ENCODE measurements around the gene KDM6A. TPM values are rescaled to one million over a fixed set of nuclear protein-coding genes. Genes with fewer than 3 reads are reported as not detected.
"Not testable (repeated sequence)": the region's sequence is repeated elsewhere in the genome, so short reads cannot be mapped to it uniquely, and the experiment has no call there.

The KDM6A gene
- total and polyA plus RNA-seq, 2 donors: 20.9 to 36.5 TPM

- Histone ChIP-seq H3K27ac (ENCODE audit: low read depth in 1 of 2, low read length in 1 of 2) (no peak overlapping the region), H3K4me3 (ENCODE audit: low read length in 2 of 2) (no peak overlapping the region), H3K9me3 (ENCODE audit: control insufficient read depth in 2 of 2, insufficient read depth in 1 of 2, low read length in 1 of 2) (no peaks in the 10 kb centered on the region), H3K27me3 (ENCODE audit: control insufficient read depth in 2 of 2, insufficient read depth in 1 of 2, low read length in 1 of 2) (no peaks in the 10 kb centered on the region), H3K36me3 (ENCODE audit: control insufficient read depth in 2 of 2, insufficient read depth in 2 of 2, low read length in 1 of 2) (no peaks in the 10 kb centered on the region), H3K4me1 (ENCODE audit: control insufficient read depth in 2 of 2, insufficient read depth in 2 of 2, low read length in 2 of 2) (no peaks in the 10 kb centered on the region)
- DNase-seq (ENCODE audit: low read depth in 6 of 9, low spot score in 9 of 9): no peak
- WGBS: 96% methylated on average over 8 of the region's 8 CpGs
Measured at GRCh38 chrX:44878780-44879179, 5.8 kb downstream of the KDM6A start.

- Histone ChIP-seq H3K4me3 (ENCODE audit: low read length in 2 of 2) (no peak overlapping the region), H3K36me3 (ENCODE audit: control insufficient read depth in 2 of 2, insufficient read depth in 2 of 2, low read length in 1 of 2) (no peaks in the 10 kb centered on the region), H3K9me3 (ENCODE audit: control insufficient read depth in 2 of 2, insufficient read depth in 1 of 2, low read length in 1 of 2) (no peaks in the 10 kb centered on the region), H3K27ac (ENCODE audit: low read depth in 1 of 2, low read length in 1 of 2) (no peak overlapping the region), H3K4me1 (ENCODE audit: control insufficient read depth in 2 of 2, insufficient read depth in 2 of 2, low read length in 2 of 2) (no peaks in the 10 kb centered on the region), H3K27me3 (ENCODE audit: control insufficient read depth in 2 of 2, insufficient read depth in 1 of 2, low read length in 1 of 2) (no peaks in the 10 kb centered on the region)
- WGBS: 94% methylated on average over 10 of the region's 10 CpGs
- DNase-seq (ENCODE audit: low read depth in 6 of 9, low spot score in 9 of 9): no peak
Measured at GRCh38 chrX:44881549-44881948, 8.6 kb downstream of the KDM6A start.

- no peaks in the 10 kb centered on the region for H3K4me1 ChIP-seq (ENCODE audit: control insufficient read depth in 2 of 2, insufficient read depth in 2 of 2, low read length in 2 of 2)
Measured at GRCh38 chrX:44882635-44883034, 9.6 kb downstream of the KDM6A start.

GRCh38 chrX:44884944-44885343 is 12.0 kb downstream of the KDM6A start:
- WGBS: 88% methylated on average over 4 of the region's 4 CpGs
- no peak overlapping the region for H3K27ac ChIP-seq (ENCODE audit: low read depth in 1 of 2, low read length in 1 of 2)
- H3K4me3 ChIP-seq (ENCODE audit: low read length in 2 of 2): no peak overlapping the region
- DNase-seq (ENCODE audit: low read depth in 6 of 9, low spot score in 9 of 9): no peak
- no peaks in the 10 kb centered on the region for H3K36me3 ChIP-seq (ENCODE audit: control insufficient read depth in 2 of 2, insufficient read depth in 2 of 2, low read length in 1 of 2)
- H3K9me3 ChIP-seq (ENCODE audit: control insufficient read depth in 2 of 2, insufficient read depth in 1 of 2, low read length in 1 of 2): no peaks in the 10 kb centered on the region
- H3K27me3 ChIP-seq (ENCODE audit: control insufficient read depth in 2 of 2, insufficient read depth in 1 of 2, low read length in 1 of 2): no peaks in the 10 kb centered on the region
- no peaks in the 10 kb centered on the region for H3K4me1 ChIP-seq (ENCODE audit: control insufficient read depth in 2 of 2, insufficient read depth in 2 of 2, low read length in 2 of 2)

More at GRCh38 chrX:44882635-44883034, 9.6 kb downstream of the KDM6A start:
- Histone ChIP-seq H3K27ac (ENCODE audit: low read depth in 1 of 2, low read length in 1 of 2) (no peak overlapping the region), H3K4me3 (ENCODE audit: low read length in 2 of 2) (no peak overlapping the region), H3K36me3 (ENCODE audit: control insufficient read depth in 2 of 2, insufficient read depth in 2 of 2, low read length in 1 of 2) (no peaks in the 10 kb centered on the region), H3K9me3 (ENCODE audit: control insufficient read depth in 2 of 2, insufficient read depth in 1 of 2, low read length in 1 of 2) (no peaks in the 10 kb centered on the region), H3K27me3 (ENCODE audit: control insufficient read depth in 2 of 2, insufficient read depth in 1 of 2, low read length in 1 of 2) (no peaks in the 10 kb centered on the region)
- no peak for DNase-seq (ENCODE audit: low read depth in 6 of 9, low spot score in 9 of 9)

- Histone ChIP-seq H3K27me3 (ENCODE audit: control insufficient read depth in 2 of 2, insufficient read depth in 1 of 2, low read length in 1 of 2) (no peaks in the 10 kb centered on the region), H3K4me1 (ENCODE audit: control insufficient read depth in 2 of 2, insufficient read depth in 2 of 2, low read length in 2 of 2) (no peaks in the 10 kb centered on the region), H3K4me3 (ENCODE audit: low read length in 2 of 2) (no peak overlapping the region), H3K27ac (ENCODE audit: low read depth in 1 of 2, low read length in 1 of 2) (no peak overlapping the region), H3K9me3 (ENCODE audit: control insufficient read depth in 2 of 2, insufficient read depth in 1 of 2, low read length in 1 of 2) (peaks cover 0 to 11% of the 10 kb centered on the region in 2 donors), H3K36me3 (ENCODE audit: control insufficient read depth in 2 of 2, insufficient read depth in 2 of 2, low read length in 1 of 2) (no peaks in the 10 kb centered on the region)
- no peak for DNase-seq (ENCODE audit: low read depth in 6 of 9, low spot score in 9 of 9)
- 54% methylated on average over 1 of the region's 1 CpG for WGBS
Measured at GRCh38 chrX:44889824-44890223, 16.8 kb downstream of the KDM6A start.

- Histone ChIP-seq H3K4me1 (ENCODE audit: control insufficient read depth in 2 of 2, insufficient read depth in 2 of 2, low read length in 2 of 2) (no peaks in the 10 kb centered on the region), H3K27ac (ENCODE audit: low read depth in 1 of 2, low read length in 1 of 2) (no peak overlapping the region)
Measured at GRCh38 chrX:44890247-44890646, 17.3 kb downstream of the KDM6A start.

GRCh38 chrX:44890687-44891086 is 17.7 kb downstream of the KDM6A start:
- H3K36me3 ChIP-seq (ENCODE audit: control insufficient read depth in 2 of 2, insufficient read depth in 2 of 2, low read length in 1 of 2); DNase-seq (ENCODE audit: low read depth in 6 of 9, low spot score in 9 of 9); H3K4me1 ChIP-seq (ENCODE audit: control insufficient read depth in 2 of 2, insufficient read depth in 2 of 2, low read length in 2 of 2); H3K4me3 ChIP-seq (ENCODE audit: low read length in 2 of 2); H3K27ac ChIP-seq (ENCODE audit: low read depth in 1 of 2, low read length in 1 of 2); H3K27me3 ChIP-seq (ENCODE audit: control insufficient read depth in 2 of 2, insufficient read depth in 1 of 2, low read length in 1 of 2): not testable (repeated sequence)
- peaks cover 0 to 15% of the 10 kb centered on the region in 2 donors for H3K9me3 ChIP-seq (ENCODE audit: control insufficient read depth in 2 of 2, insufficient read depth in 1 of 2, low read length in 1 of 2)
- WGBS: 97% methylated on average over 10 of the region's 10 CpGs

More at GRCh38 chrX:44890247-44890646, 17.3 kb downstream of the KDM6A start:
- Histone ChIP-seq H3K9me3 (ENCODE audit: control insufficient read depth in 2 of 2, insufficient read depth in 1 of 2, low read length in 1 of 2) (peaks cover 0 to 15% of the 10 kb centered on the region in 2 donors), H3K36me3 (ENCODE audit: control insufficient read depth in 2 of 2, insufficient read depth in 2 of 2, low read length in 1 of 2) (no peaks in the 10 kb centered on the region), H3K27me3 (ENCODE audit: control insufficient read depth in 2 of 2, insufficient read depth in 1 of 2, low read length in 1 of 2) (no peaks in the 10 kb centered on the region), H3K4me3 (ENCODE audit: low read length in 2 of 2) (no peak overlapping the region)
- WGBS: 73% methylated on average over 3 of the region's 3 CpGs
- no peak for DNase-seq (ENCODE audit: low read depth in 6 of 9, low spot score in 9 of 9)

- H3K9me3 ChIP-seq (ENCODE audit: control insufficient read depth in 2 of 2, insufficient read depth in 1 of 2, low read length in 1 of 2): peaks cover 0 to 15% of the 10 kb centered on the region in 2 donors
- DNase-seq (ENCODE audit: low read depth in 6 of 9, low spot score in 9 of 9): no peak
- H3K27ac ChIP-seq (ENCODE audit: low read depth in 1 of 2, low read length in 1 of 2): no peak overlapping the region
- WGBS: 98% methylated on average over 6 of the region's 6 CpGs
- H3K36me3 ChIP-seq (ENCODE audit: control insufficient read depth in 2 of 2, insufficient read depth in 2 of 2, low read length in 1 of 2): no peaks in the 10 kb centered on the region
- H3K27me3 ChIP-seq (ENCODE audit: control insufficient read depth in 2 of 2, insufficient read depth in 1 of 2, low read length in 1 of 2): no peaks in the 10 kb centered on the region
- H3K4me3 ChIP-seq (ENCODE audit: low read length in 2 of 2): no peak overlapping the region
- H3K4me1 ChIP-seq (ENCODE audit: control insufficient read depth in 2 of 2, insufficient read depth in 2 of 2, low read length in 2 of 2): no peaks in the 10 kb centered on the region
Measured at GRCh38 chrX:44891642-44892041, 18.7 kb downstream of the KDM6A start.

- 98% methylated on average over 2 of the region's 2 CpGs for WGBS
- no peak overlapping the region for H3K4me3 ChIP-seq (ENCODE audit: low read length in 2 of 2)
Measured at GRCh38 chrX:44896876-44897186, 23.8 kb downstream of the KDM6A start.

GRCh38 chrX:44897539-44897938 is 24.6 kb downstream of the KDM6A start:
- Histone ChIP-seq H3K4me1 (ENCODE audit: control insufficient read depth in 2 of 2, insufficient read depth in 2 of 2, low read length in 2 of 2) (peaks cover 9 to 19% of the 10 kb centered on the region in 2 donors), H3K27me3 (ENCODE audit: control insufficient read depth in 2 of 2, insufficient read depth in 1 of 2, low read length in 1 of 2) (no peaks in the 10 kb centered on the region), H3K27ac (ENCODE audit: low read depth in 1 of 2, low read length in 1 of 2) (no peak overlapping the region), H3K36me3 (ENCODE audit: control insufficient read depth in 2 of 2, insufficient read depth in 2 of 2, low read length in 1 of 2) (no peaks in the 10 kb centered on the region), H3K4me3 (ENCODE audit: low read length in 2 of 2) (no peak overlapping the region), H3K9me3 (ENCODE audit: control insufficient read depth in 2 of 2, insufficient read depth in 1 of 2, low read length in 1 of 2) (peaks cover 0 to 13% of the 10 kb centered on the region in 2 donors)
- WGBS: 92% methylated on average over 2 of the region's 2 CpGs
- DNase-seq (ENCODE audit: low read depth in 6 of 9, low spot score in 9 of 9): no peak

More at GRCh38 chrX:44896876-44897186, 23.8 kb downstream of the KDM6A start:
- no peaks in the 10 kb centered on the region for H3K36me3 ChIP-seq (ENCODE audit: control insufficient read depth in 2 of 2, insufficient read depth in 2 of 2, low read length in 1 of 2)
- H3K9me3 ChIP-seq (ENCODE audit: control insufficient read depth in 2 of 2, insufficient read depth in 1 of 2, low read length in 1 of 2): peaks cover 0 to 11% of the 10 kb centered on the region in 2 donors
- no peak for DNase-seq (ENCODE audit: low read depth in 6 of 9, low spot score in 9 of 9)
- H3K4me1 ChIP-seq (ENCODE audit: control insufficient read depth in 2 of 2, insufficient read depth in 2 of 2, low read length in 2 of 2): peaks cover 9 to 19% of the 10 kb centered on the region in 2 donors
- H3K27me3 ChIP-seq (ENCODE audit: control insufficient read depth in 2 of 2, insufficient read depth in 1 of 2, low read length in 1 of 2): no peaks in the 10 kb centered on the region
- no peak overlapping the region for H3K27ac ChIP-seq (ENCODE audit: low read depth in 1 of 2, low read length in 1 of 2)
